ENCODE measurements around the gene ZNF212. TPM values are rescaled to one million over a fixed set of nuclear protein-coding genes. Genes with fewer than 3 reads are reported as not detected.

Gene ZNF212
- total RNA-seq, 2 experiments from 2014 or later = 10.5 to 13.4 TPM

- Mint-ChIP-seq H3K4me1 (ENCODE audit: low read depth) (no peaks in the 10 kb centered on the region), H3K36me3 (ENCODE audit: low read depth) (peaks cover 36% of the 10 kb centered on the region), H3K27me3 (no peaks in the 10 kb centered on the region), H3K27ac (no peak overlapping the region), H3K9me3 (no peaks in the 10 kb centered on the region), H3K4me3 (no peak overlapping the region)
- ChIA-PET CTCF (no interaction called here), POLR2A (interaction anchor here (0.5 kb wide), 1 partner anchor 68 kb away, joined by 3 read pairs; no protein-coding TSS in a partner anchor)
- DNase-seq (no peak), ATAC-seq (no peak)
- intact Hi-C loops (cut with micrococcal nuclease) = no loop called here
- TF ChIP-seq, protein P1, sequence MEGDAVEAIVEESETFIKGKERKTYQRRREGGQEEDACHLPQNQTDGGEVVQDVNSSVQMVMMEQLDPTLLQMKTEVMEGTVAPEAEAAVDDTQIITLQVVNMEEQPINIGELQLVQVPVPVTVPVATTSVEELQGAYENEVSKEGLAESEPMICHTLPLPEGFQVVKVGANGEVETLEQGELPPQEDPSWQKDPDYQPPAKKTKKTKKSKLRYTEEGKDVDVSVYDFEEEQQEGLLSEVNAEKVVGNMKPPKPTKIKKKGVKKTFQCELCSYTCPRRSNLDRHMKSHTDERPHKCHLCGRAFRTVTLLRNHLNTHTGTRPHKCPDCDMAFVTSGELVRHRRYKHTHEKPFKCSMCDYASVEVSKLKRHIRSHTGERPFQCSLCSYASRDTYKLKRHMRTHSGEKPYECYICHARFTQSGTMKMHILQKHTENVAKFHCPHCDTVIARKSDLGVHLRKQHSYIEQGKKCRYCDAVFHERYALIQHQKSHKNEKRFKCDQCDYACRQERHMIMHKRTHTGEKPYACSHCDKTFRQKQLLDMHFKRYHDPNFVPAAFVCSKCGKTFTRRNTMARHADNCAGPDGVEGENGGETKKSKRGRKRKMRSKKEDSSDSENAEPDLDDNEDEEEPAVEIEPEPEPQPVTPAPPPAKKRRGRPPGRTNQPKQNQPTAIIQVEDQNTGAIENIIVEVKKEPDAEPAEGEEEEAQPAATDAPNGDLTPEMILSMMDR (IDR thresholded peaks at IDR 0.05) = no peak
These were observed 38.9 kb downstream of the ZNF212 start for GRCh38 chr7:149278396-149278795.

GRCh38 chr7:149279111-149279743 is 39.8 kb downstream of the ZNF212 start:
- intact Hi-C loops (cut with micrococcal nuclease) = no loop called here
- H3K27ac Mint-ChIP-seq = no peak overlapping the region
- peaks cover 6% of the 10 kb centered on the region for H3K4me1 Mint-ChIP-seq (ENCODE audit: low read depth)
- peaks cover 32% of the 10 kb centered on the region for H3K36me3 Mint-ChIP-seq (ENCODE audit: low read depth)
- CTCF ChIA-PET = no interaction called here
- ATAC-seq (no peak), DNase-seq (no peak)
- TF ChIP-seq, protein P1 (IDR thresholded peaks at IDR 0.05) = no peak
- H3K27me3 Mint-ChIP-seq = no peaks in the 10 kb centered on the region
- POLR2A ChIA-PET = interaction anchor here (0.5 kb wide), 1 partner anchor 33 kb away, joined by 3 read pairs; no protein-coding TSS in a partner anchor
- no peak overlapping the region for H3K4me3 Mint-ChIP-seq
- no peaks in the 10 kb centered on the region for H3K9me3 Mint-ChIP-seq

- ATAC-seq (no peak), DNase-seq (no peak)
- Mint-ChIP-seq H3K36me3 (ENCODE audit: low read depth) (peaks cover 25% of the 10 kb centered on the region), H3K4me3 (no peak overlapping the region), H3K9me3 (no peaks in the 10 kb centered on the region), H3K27ac (no peak overlapping the region), H3K27me3 (no peaks in the 10 kb centered on the region), H3K4me1 (ENCODE audit: low read depth) (peaks cover 13% of the 10 kb centered on the region)
- ChIA-PET CTCF (no interaction called here), POLR2A (no interaction called here)
- TF ChIP-seq, protein P1 (IDR thresholded peaks at IDR 0.05) = no peak
- intact Hi-C loops (cut with micrococcal nuclease) = no loop called here
These were observed 40.7 kb downstream of the ZNF212 start for GRCh38 chr7:149280151-149280550.

GRCh38 chr7:149280661-149281507 is 41.4 kb downstream of the ZNF212 start:
- H3K27ac Mint-ChIP-seq = no peak overlapping the region
- no peak for ATAC-seq
- H3K9me3 Mint-ChIP-seq = no peaks in the 10 kb centered on the region
- no peak for DNase-seq
- TF ChIP-seq, protein P1 (IDR thresholded peaks at IDR 0.05) = no peak
- POLR2A ChIA-PET = no interaction called here
- H3K27me3 Mint-ChIP-seq = no peaks in the 10 kb centered on the region
- CTCF ChIA-PET = interaction anchor here (1.6 kb wide), 1 partner anchor 41 kb away, joined by 3 read pairs; no protein-coding TSS in a partner anchor
- H3K36me3 Mint-ChIP-seq (ENCODE audit: low read depth) = peaks cover 23% of the 10 kb centered on the region
- H3K4me3 Mint-ChIP-seq = no peak overlapping the region
- intact Hi-C loops (cut with micrococcal nuclease) = no loop called here
- H3K4me1 Mint-ChIP-seq (ENCODE audit: low read depth) = peaks cover 18% of the 10 kb centered on the region
